KG1 (cell line): ENCODE data around the gene ADGRB2.
A peak's percentile ranks its signal among the peaks of the same experiment; 100 is the strongest.

Source experiments
- DNase-seq: peaks from one replicate; lab custom pipeline; 2025; lab: John Stamatoyannopoulos, UW

ADGRB2 gene

DNA sequence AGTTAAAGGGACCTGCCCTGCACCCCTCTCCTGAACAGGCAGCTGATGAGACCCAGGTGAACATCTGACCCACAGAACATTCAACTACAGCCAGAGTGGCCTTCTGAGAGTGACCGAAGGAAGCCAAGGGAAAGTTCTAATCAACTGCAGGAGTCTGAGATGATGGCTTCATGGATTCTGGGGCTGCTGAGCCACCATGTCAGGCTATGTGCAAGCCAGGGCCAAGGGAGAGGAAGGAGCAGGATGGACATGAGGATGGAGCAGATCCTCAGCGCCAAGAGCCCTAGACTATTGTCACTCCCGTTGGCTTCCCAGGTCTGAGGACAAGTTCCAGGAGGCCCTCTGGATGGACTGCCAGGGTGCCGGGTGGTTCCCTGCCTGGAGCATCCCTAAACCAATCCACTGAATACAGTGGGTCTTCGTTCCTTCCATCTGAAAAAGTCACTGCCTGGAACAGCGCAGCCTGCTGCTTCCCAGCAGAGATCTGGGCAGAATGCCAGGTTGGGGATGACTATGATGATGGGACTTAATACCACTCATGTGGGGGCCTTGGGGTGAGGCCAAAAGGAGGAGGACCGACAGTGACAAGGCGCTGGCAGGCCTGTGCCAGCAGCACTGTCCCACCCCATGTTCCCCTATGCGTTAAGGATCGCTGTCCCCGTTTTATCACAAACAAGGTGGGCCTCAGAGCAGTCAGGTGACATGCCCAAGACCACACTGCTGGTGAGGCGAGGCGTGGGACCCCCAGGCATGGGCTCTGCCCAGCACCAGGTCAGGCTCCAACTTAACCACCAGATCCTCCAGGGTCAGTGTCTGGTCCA is 31.9 kb upstream of the ADGRB2 start:
- DNase-seq: no peak

DNA sequence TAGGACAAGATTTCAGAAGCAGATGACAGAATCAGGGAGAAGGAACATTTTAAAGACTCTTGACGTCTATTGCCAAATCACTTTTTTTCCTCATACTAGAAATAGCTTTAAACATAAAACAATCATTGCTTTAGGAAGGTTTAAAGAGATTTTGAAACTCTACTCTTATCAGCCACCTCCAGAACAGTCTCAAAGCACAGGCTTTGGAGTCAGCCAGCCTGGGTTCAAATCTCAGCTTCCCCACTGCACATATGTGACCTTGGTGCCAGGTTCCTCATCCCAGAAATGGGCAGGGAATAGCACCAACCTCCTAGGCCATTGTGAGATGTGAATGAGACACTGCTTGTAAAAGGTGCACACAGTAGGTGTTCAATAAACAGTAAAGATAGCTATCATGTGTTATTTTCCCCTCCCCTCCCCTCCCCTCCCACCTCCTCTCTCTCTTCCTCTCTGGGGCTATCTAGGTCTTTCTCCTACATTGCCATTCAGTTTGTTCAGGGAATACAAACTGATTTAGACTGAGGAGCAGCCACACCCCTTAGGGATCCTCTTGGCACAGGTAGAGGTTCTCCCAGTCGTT is 31.0 kb upstream of the ADGRB2 start:
- DNase-seq: no peak

DNA sequence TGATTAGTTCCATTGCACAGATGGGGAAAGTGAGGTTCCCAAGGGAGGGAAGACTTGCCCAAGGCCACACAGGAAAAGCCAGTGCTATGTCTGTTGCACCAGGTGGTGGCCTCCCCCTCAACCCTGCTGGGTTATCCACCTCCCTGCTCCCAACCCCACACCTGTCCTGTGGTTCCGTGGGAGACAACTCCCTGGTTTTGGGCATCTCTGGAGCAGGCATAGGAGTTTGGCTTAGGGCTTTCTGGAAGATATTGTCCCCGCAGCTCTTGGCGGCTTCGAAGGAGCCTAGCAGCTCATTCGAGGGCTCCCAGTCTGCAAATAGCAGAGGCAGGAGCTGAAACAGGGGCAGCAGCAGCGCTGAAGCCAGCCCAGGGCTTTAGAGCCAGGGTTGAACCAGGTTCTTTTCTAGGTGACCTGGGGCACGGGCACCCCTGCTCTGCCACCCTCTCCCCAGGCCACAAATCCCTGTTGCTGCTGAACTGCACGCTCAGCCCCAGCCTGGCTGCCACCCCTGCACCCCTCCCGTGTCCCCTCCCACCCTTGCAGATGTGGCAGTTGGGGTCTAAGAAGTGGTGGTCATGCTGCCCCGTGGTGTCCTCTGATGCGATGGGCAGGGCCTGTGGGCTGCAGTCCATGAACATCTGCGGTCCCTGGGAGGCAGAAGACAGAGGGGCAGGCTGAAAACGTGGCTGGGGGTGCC is 29.6 kb upstream of the ADGRB2 start:
- DNase-seq: no peak

DNA sequence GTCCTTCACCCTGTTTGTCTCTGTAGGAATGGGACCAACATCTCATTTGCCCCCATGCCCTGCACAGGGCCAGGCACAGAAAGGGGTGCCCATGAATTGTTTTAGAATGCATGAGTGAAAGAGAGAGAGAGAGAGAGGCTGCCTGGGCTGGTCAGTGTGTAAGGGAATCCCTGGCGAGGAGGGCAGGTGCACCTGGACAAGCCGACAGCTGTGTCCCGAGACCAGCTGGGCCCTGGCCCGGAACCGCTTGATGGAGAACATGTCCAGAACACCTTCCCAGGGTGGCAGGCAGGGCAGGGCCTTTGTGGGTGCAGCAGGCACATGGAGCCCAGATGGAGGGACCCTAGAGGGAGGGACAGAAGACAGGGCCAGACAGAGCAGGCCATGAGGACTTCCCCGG is 28.9 kb upstream of the ADGRB2 start:
- DNase-seq: no peak

DNA sequence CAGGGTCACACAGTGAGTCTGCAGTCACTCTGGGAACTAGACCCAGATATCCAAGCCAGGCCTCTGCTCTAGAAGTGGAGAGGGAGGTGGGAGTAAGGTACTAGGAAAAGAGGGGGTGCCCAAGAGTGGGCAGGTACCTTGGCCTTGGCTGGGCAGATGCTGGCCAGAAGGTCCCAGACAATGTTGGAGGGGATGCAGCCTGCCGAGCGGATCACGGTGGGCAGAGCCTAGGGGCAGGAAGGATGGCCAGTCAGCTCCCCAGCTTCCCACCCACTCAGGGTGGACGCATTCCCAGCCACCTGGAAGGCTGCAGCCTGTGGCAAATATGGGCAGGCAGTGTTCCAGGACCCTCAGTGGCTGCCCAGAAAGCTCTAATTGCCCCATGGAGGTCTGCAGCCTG is 28.4 kb upstream of the ADGRB2 start:
- DNase-seq: no peak

DNA sequence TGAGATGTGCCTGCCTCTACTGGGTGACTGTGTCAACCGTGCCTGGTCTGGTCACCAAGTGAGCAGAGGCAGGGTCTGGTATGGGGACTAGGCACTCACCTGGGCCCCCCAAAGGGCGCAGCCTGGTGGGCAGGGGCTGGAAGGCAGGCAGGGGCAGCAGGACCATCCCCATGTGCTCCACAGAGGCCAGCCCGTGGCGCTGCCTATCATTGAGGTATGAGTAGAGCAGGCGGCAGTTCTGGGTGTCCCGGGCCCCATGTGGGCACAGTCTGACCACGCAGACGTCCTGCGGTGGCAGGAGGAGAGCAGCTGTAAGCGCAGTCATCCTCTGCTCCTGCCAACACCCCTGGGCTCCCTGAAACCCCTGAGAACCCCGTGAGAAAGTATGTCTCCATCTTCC is 28.0 kb upstream of the ADGRB2 start:
- no peak for DNase-seq

DNA sequence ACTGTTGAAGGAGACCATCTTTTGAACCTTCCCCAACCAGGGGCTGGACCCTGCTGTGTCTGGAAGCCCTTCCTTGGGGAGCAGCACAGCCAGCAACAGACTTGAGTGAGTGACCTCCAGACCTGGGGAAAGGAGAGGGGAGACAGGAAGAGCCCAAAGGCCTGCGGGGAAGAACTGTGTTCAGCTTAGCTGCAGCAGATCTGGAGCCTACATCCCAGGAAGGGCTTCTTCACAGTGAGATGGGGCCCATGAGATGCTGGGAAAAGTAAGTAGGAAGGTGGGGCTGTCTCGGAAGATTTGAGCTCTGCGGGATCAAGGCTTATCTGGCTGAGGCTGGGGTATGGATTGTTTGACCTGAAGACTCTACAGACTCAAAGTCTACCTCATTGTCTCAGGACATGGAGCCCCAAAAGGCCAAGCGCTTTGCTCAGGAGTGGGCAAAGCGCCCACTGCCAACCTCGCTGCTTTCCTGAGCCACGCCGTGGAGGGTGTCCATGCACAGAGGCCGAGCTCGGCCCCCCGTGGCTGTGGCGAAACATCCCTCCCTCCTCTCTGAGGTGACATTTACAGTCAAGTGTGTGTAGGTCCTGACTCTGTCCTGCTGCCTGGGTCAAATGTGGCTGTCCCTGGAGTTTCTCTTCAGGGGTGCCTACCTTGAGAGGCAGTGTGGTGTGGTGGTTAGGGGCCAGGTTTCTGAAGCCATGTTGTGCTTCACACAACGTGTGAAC is 27.2 kb upstream of the ADGRB2 start:
- no peak for DNase-seq

DNA sequence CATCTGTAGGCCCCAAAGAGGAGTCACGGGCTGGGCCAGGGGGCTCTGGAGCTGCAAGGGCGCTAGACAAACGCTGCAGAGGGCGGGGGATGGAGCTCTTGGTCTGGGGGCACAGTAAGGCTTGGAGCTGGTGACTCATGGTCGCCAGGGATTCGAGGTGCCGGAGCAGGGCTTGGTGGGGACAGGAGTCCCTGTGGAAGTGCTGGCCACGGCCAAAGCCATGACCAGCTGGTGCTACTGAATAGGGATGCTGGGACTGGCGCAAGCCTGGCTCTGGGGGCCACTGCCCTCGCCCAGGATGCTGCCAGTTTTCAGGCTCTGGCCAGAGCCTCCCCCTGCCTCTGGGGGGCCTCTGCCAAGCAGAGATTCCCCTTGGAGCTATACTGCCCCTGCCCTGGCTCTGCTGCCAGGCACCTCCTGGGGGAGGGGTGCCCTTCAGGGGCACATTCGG is 26.5 kb upstream of the ADGRB2 start:
- DNase-seq: no peak

DNA sequence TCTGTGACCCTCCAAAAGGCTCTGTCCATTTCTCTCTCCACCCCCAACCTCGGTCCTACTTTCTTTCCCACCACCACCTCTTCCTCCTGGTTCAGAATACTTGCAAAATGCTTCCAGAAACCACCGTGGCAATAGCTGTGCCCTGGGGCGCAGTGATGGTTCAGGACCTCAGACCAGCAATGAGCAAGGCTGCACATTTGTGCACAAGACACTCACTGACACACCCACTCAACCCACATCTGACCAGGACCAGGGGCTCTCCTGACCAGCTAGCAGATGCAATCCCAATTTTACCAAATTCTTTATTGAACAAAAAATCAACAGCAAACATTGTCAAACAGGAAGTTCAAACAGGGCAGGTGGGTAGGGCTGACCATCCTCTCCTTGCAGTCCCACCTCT is 26.0 kb upstream of the ADGRB2 start:
- DNase-seq: no peak

DNA sequence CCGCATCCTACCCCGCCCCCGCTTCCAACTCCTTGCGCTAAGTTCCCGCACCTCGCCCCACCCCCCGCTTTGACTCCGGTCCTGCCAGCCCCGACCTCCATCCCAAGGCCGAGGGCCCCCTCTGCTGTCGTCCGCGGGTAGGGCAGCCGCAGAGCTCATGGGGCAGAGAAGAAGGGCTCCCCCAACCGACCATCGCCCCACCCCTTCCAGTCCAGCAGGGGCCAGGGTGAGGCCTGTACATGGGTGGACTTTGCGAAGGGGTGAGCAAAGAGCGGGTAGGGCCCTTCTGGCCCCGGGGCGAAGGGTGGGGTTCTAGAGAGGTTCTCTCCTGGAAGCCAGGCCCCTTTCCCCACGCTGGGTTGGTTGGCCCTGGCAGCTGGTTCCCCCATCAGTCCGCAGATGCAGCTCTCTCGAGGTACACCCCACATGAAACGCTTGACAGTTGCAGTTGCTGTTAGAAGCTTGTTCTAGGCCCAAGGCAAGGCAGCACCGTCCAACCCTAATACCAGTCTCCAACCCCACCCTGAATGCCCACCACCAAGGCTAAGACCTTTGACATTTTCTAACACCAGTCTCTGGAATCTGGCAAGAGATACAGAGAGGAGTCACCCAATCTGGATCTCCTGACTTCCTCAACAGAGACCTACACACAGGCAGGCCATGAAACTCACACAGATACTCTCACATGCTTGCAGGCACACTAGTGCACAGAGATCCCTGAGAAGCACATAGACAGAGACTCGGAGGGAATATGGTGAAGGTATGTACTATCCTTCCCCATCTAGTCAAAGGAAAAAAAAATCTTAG is 25.3 kb upstream of the ADGRB2 start:
- DNase-seq: peak; percentile 61

DNA sequence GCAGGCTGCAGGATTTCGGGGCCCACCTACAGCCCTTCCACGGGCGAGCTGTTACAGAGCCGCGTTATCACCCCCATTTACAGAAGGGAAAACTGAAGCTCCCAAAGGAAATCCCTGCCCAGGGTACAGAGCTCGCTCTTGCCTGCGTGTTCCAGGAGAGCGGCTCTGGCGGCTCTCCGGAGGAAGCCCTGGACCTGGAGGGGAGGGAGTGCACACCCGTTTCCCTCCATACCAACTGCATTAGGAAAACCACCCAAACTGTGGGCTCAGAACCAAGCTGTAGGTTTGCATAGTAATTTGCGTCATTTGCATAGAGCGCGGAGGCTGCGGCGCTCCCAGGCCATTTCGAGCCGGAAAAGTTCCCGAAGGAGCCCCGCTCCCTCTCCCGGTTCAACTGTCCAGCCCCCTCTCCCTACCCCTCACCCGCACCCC is 24.7 kb upstream of the ADGRB2 start:
- no peak for DNase-seq

DNA sequence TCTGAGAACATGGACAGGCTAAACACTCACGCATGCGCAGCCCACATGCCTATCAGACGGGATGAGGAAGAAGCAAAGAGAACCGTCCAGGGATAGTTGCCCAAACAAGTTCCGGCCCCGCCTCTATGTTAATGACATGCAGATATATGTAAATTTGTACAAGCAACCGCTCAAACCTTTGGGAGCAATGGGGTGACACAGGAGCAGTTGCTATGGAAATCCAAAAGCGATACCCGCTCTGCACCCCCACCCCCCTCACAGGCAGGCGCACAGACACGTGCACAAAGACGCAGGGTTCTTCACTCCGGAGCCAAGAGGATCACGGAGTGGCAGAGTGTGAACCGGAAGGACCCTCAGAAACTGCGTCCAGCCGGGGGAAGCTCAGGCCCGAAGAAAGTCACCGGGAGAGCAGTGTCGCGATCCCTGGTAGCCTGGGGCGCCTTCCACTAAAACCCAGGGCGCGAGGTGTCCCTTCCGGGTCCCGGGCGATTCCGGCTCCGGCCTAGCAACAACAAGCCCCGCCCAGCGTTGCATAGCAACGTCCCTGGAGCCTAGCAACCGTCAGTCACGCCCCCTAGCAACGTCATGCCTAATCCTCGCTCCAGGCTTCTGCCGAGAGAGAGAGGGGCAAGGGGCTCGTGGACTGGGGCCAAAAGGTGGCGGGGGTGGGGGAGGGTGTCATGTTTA is 24.1 kb upstream of the ADGRB2 start:
- peak; percentile 56 for DNase-seq

DNA sequence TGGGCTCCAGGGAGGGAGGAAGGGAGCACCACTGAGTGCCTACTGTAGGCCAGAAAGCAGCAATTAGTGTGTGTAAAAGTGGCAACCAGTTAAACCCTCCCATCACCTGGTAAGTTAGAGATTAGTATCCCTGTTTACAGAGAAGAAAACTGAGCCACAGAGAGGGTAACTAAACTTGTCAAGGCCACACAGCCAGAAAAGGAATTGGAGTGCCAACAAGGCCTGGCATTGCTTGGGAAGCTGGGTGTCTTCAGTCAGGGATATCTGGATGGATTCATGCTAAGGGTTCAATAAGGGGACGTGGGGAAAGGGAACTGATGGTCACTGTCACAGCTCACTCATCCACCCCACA is 23.6 kb upstream of the ADGRB2 start:
- DNase-seq: no peak

DNA sequence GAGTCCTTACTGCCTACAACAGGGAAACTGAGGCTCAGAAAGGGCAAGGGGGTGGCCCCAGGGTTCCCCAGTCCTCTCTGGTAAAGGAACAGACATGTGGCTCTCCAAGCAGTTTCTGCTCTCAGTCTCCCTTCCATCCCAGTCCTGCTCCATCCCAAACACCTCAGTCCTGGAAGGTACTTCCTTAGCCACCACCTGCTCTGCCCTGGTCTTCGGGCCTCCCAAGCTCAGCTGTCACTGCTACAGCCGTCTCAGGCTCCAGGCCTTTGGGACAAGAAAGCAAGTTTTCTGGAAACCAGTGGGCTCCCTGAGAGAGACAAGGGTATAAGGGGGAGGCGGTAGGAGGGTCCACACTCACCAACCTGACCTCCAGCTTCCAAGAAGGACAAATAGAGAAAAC is 23.1 kb upstream of the ADGRB2 start:
- DNase-seq: no peak

DNA sequence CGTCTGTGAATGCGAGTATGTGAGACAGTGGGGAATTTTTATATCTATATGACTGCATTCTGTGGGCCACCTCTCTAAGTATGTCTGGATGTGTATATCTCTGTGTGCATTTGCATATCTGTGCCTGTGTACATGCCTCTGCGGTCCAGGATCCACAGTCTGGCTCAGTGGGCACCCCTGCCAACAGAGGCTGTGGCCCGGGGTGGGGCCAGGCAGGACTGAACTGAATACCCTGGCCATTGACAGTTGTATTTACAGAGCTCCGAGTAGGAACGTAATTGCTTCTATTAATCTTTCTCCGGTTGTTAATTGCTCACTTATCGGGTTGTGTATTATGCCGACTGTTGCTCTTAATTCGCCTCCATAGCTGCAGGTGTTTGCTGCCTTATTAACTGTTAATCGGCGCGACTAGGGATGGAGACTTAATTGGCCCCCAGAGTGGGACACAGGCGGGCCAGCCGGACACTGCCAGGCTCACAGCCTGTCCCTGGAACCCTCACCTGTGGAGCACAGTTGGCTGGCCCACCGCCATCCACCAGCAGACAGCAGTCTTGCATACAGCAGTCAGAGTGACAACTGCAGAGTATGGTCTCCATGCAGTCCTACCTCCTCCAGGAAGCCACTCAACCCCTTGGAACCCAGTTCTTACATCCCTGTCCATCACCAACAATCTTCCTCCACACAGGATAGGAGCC is 22.4 kb upstream of the ADGRB2 start:
- DNase-seq: no peak

DNA sequence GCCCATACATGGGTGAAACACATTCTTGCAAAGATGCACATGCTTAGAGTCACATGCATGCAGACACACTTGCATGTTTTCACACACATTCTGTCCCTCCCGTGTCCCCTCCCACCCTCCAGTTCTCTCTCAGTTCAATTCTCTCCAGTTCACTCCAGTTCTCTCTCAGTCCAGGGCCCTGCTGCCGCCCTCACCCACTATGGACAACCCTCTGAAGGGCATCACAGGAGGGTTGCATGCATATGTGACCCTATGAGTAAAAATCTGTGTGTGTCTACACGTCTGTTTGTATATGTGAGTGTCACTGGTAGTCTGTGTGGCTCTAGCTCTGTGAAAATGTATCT is 21.8 kb upstream of the ADGRB2 start:
- DNase-seq: no peak

DNA sequence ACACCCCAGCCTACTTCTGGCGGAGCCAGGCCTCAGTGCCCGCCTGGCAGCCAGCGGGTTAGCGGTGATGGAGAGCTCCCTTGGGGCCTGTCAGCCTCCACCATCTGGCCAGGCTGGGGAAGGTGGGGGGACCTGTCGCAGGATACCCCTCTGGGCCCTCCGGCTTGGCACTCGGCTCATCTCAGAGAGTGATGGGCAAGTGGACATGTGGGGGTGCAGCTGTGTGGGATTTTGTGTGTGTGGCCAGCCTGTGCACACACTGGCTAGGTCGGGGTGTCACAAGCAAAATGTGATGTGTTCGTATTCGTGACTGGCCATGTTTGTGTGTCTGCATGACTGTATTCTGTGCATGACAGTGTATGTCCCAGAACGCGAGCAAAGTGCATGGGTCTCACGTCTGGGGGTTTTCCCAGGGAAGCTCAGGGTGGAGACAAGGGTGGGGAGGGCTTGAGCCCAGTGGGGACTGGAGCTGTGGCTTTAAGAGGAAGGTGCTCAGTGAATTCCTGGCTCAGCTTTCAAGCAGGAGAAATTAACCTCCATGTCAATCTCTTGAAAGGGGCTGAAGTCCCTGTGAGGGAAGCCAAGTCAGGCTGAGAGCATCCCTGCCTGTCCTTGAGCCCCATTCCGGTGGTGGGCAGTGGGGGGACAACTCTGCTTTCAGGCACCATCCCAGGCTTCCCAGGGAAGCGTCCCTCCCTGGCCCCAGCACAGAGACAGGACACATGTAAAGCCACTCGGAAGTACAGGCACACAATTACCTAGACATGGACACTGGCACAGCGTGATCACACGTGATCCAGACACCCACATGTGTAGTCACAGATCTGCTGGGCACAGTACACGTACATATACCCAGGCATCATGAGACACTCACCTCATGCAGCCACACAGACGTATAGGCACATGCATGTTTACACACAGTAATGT is 21.1 kb upstream of the ADGRB2 start:
- DNase-seq: no peak

DNA sequence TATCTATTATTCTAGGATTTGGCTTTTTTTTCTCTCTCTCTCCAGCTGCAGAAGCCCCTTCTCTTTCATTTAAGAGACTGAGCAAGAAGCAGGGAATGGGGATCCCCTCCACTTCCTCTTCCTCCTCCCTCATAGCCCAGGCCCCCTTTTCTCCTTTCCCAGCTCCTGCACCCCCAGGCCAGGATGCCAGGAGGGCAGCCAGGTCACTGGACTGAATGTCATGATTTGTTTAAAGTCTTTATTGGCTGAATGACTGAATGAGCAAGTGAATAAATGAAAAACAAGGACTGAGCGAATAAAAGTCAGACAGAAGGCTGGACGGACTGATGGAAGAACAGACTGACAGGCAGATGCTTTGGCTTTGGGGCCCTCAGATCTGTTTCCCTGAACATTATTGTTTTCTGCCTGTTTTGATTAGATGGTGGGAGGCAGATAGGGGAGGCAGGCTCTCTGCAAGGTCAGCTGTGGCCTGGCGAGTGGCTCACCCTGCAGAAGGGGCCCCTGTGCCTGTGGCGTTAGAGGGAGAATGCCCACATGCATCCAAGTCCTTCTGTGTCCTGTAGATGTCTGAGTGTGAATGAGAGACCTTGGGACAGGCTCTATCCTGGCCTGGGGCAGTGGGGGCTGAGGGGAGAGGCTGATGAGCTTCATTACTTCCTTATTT is 20.3 kb upstream of the ADGRB2 start:
- DNase-seq: no peak

DNA sequence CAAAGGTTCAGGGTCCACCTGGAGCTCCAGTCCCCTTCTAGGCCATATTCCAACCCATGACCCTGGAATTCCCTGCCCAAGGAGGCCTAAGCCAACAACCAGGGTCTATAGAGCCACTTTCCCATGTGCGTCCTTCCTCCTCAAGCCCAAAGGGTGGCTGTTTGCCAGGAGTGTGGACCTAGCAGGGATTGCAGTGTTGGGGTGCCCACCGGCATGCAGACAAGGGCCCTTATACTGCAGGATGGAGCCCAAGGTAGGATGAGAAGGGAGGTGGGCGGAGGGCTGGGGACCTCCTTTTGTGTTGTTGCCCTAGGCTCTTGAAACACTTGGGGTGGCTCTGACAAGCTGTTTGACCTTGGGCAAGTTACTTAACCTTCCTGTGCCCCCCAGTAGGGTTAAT is 19.7 kb upstream of the ADGRB2 start:
- DNase-seq: no peak
